Neural crest cell (in vitro differentiated cells): Measurements from ENCODE around the gene SLC38A5. TPM values are rescaled to one million over a fixed set of nuclear protein-coding genes. Genes with fewer than 3 reads are reported as not detected.

Experiments
- DNase-seq: peaks from one replicate; pipeline ENCODE4 v3.0.0; 2021; ENCODE audit warnings: low read depth, mixed read lengths, low spot score
- H3K27ac Mint-ChIP-seq: one replicate; pipeline ENCODE4 v1.8.0; 2021; ENCODE audit warnings: mild to moderate bottlenecking, mixed read lengths; ENCODE audit not compliant: unreplicated experiment
- H3K27me3 Mint-ChIP-seq: 2 replicates; pipeline ENCODE4 v1.8.0; 2021; ENCODE audit warnings: low read depth, mild to moderate bottlenecking, mixed read lengths
- H3K36me3 Mint-ChIP-seq: 2 replicates; pipeline ENCODE4 v1.8.0; 2021; ENCODE audit warnings: low read depth, mild to moderate bottlenecking, mixed read lengths
- H3K4me1 Mint-ChIP-seq: 2 replicates; pipeline ENCODE4 v1.8.0; 2021; ENCODE audit warnings: mixed read lengths
- H3K4me3 Mint-ChIP-seq: one replicate; pipeline ENCODE4 v1.8.0; 2021; ENCODE audit warnings: mild to moderate bottlenecking, mixed read lengths
- H3K9me3 Mint-ChIP-seq: 2 replicates; pipeline ENCODE4 v1.8.0; 2021; ENCODE audit warnings: mixed read lengths
- total RNA-seq: library from RNA; stranded (reverse); gene quantifications from 2 replicates; pipeline ENCODE4 v1.2.1, GENCODE V29; 2021
- TF ChIP-seq, protein P1 (sequence below): fragments of 200-600 bp; sonication (generic); conservative IDR thresholded peaks from 2 replicates; pipeline ENCODE4 v1.5.0; 2021; ENCODE audit warnings: antibody characterized with exemption, mild to moderate bottlenecking

Gene SLC38A5
- total RNA-seq, 1 donor from 2014 or later: 8.8 TPM

DNA sequence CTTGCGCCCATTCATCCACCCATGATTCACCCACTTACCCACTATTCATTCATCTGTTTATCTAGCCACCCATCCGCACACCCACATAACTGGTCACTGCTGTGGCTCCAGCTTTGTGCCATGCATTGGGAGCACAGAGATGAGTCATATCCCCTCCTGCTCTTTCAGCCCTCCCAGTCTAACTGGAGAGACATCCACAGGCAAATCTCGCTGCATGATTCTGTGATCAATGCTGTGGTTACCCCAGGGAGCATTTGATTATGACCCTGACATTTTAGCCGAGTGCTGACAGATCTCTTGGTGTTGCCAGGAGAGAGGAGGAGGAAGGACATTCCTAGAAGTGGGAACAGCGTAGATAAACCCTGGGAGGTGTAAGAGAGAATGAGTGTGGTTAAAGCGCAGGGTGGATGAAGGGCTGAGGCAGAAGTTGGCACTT, 28.3 kb upstream of the SLC38A5 start:
- no peak overlapping the region for H3K4me3 Mint-ChIP-seq
- H3K36me3 Mint-ChIP-seq: no peaks in the 10 kb centered on the region
- H3K9me3 Mint-ChIP-seq: no peaks in the 10 kb centered on the region
- peaks cover 3% of the 10 kb centered on the region for H3K4me1 Mint-ChIP-seq
- no peaks in the 10 kb centered on the region for H3K27me3 Mint-ChIP-seq
- DNase-seq: no peak
- TF ChIP-seq, protein P1, sequence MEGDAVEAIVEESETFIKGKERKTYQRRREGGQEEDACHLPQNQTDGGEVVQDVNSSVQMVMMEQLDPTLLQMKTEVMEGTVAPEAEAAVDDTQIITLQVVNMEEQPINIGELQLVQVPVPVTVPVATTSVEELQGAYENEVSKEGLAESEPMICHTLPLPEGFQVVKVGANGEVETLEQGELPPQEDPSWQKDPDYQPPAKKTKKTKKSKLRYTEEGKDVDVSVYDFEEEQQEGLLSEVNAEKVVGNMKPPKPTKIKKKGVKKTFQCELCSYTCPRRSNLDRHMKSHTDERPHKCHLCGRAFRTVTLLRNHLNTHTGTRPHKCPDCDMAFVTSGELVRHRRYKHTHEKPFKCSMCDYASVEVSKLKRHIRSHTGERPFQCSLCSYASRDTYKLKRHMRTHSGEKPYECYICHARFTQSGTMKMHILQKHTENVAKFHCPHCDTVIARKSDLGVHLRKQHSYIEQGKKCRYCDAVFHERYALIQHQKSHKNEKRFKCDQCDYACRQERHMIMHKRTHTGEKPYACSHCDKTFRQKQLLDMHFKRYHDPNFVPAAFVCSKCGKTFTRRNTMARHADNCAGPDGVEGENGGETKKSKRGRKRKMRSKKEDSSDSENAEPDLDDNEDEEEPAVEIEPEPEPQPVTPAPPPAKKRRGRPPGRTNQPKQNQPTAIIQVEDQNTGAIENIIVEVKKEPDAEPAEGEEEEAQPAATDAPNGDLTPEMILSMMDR: no peak
- H3K27ac Mint-ChIP-seq: peak overlapping the region; percentile 89

DNA sequence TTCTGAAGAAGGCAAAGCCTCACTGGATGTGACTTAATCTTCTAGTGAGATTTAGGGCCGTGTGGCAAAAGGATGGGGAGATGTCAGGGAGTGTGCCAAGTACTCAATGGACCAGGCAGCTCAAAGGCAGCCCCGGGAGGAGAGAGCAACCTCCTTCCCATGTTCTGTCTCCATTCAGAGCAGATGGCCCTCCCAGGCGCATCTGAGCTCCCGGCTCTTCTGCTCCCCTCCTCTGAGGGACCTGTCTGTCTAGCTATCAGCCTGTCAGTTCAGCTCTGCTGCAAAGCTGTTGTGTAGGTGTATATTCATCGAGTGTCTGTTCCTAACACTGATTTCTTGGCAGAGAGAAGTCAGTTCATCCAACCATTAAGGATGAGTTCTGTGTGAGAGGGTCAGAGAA, 27.8 kb upstream of the SLC38A5 start:
- H3K36me3 Mint-ChIP-seq: no peaks in the 10 kb centered on the region
- H3K4me1 Mint-ChIP-seq: peaks cover 3% of the 10 kb centered on the region
- H3K27ac Mint-ChIP-seq: no peak overlapping the region
- TF ChIP-seq, protein P1: no peak
- H3K4me3 Mint-ChIP-seq: no peak overlapping the region
- no peak for DNase-seq
- H3K9me3 Mint-ChIP-seq: no peaks in the 10 kb centered on the region
- no peaks in the 10 kb centered on the region for H3K27me3 Mint-ChIP-seq

DNA sequence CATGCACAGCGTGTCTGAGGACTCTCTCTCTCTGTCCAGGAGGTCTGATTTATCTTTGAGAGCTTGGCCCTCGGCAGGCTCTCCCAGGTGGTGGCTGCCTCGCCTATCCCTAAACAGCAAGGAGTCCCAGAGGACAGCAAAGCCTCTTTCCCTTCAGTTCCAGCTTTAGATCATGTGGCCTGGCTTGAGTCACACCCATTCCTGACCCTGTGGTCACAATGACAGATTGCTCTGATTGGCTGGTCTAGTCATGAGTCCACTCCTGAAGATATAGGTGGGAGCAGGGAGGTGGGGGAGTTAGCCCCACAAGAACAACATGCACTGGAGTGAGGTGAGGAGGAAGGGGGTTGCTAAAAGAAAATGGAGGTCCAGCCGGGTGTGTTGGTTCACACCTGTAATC, 26.6 kb upstream of the SLC38A5 start:
- no peaks in the 10 kb centered on the region for H3K36me3 Mint-ChIP-seq
- no peaks in the 10 kb centered on the region for H3K27me3 Mint-ChIP-seq
- peaks cover 3% of the 10 kb centered on the region for H3K4me1 Mint-ChIP-seq
- TF ChIP-seq, protein P1: no peak
- DNase-seq: no peak
- H3K4me3 Mint-ChIP-seq: no peak overlapping the region
- no peak overlapping the region for H3K27ac Mint-ChIP-seq
- H3K9me3 Mint-ChIP-seq: no peaks in the 10 kb centered on the region

DNA sequence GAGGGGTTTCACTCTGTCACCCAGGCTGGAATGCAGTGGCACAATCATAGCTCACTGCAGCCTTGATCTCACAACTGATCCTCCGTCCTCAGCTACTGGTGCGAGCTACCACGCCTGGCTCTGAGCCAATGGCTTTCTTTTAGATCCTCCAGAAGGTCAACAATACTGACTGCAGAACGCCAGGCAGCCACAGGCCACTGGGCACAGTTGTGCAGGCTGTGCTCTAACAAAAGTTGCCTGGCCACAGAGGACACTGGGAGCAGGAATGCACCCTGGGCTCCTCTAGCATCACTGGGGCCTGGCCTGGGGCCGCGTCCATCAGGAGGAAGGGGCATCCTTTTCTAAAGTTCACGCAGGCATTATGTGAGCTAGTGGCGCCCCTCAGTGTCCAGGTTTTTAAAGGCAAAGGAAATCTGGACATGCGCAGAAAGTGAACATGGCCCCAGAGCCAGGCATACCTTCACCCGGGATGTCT, 23.9 kb upstream of the SLC38A5 start:
- DNase-seq: peak; percentile 40

DNA sequence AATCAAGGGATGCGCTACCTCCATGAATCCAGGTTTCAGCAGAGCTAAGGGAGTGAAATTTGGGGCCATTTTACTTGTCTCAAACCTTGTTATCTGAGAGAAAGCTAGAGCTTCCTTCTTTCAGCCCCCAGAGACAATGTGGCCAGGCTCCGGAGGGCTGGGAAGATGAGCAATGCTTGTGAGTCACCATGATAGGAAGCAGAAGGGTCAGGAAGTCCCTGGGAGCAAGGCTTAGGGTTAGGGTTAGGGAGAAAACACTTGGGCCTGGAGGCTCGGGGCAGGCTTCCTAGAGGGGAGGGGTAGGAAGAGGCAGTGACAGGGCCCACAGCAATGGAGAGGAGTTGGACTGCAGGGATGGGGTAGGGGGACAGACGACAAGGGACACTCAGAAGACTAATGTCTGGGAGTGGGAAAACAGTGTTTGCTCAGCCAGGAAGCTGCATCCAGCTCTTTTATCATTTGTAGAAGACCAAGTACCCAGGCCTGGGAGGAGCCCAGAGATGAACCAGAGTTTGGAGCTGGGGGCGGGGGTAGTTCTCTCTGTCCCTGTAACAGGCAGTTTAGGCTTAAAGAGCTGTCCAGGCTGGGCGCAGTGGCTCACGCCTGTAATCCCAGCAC, 22.3 kb upstream of the SLC38A5 start:
- Mint-ChIP-seq H3K36me3 (no peaks in the 10 kb centered on the region), H3K27ac (no peak overlapping the region), H3K9me3 (no peaks in the 10 kb centered on the region), H3K27me3 (no peaks in the 10 kb centered on the region), H3K4me3 (no peak overlapping the region), H3K4me1 (peaks cover 3% of the 10 kb centered on the region)
- DNase-seq: no peak
- TF ChIP-seq, protein P1: no peak

More for the DNA sequence above, 23.9 kb upstream of the SLC38A5 start:
- TF ChIP-seq, protein P1: peak; percentile 56
- Mint-ChIP-seq H3K36me3 (no peaks in the 10 kb centered on the region), H3K27me3 (no peaks in the 10 kb centered on the region), H3K27ac (no peak overlapping the region), H3K4me1 (peaks cover 3% of the 10 kb centered on the region), H3K4me3 (no peak overlapping the region), H3K9me3 (no peaks in the 10 kb centered on the region)
